Mammary epithelial cell (primary cell): ENCODE measurements around the gene LAMP1.

Experiments
- EZH2 ChIP-seq: IDR thresholded peaks from 2 replicates; pipeline ENCODE4 v1.6.1; 2012; ENCODE audit warnings: low read length, inconsistent platforms, borderline replicate concordance
- TF ChIP-seq, protein P1 (sequence below), 2 donors: IDR thresholded peaks in 1 of 2; conservative IDR thresholded peaks in 1 of 2; 2 replicates each; pipeline ENCODE4 v1.5.1; 2011 to 2012; ENCODE audit warnings: inconsistent platforms in 2 of 2, low read length in 2 of 2, mild to moderate bottlenecking in 2 of 2, control low read depth in 1 of 2, low read depth in 1 of 2; ENCODE audit not compliant: insufficient read depth in 1 of 2; ENCODE audit errors: extremely low read depth in 1 of 2

DNA sequence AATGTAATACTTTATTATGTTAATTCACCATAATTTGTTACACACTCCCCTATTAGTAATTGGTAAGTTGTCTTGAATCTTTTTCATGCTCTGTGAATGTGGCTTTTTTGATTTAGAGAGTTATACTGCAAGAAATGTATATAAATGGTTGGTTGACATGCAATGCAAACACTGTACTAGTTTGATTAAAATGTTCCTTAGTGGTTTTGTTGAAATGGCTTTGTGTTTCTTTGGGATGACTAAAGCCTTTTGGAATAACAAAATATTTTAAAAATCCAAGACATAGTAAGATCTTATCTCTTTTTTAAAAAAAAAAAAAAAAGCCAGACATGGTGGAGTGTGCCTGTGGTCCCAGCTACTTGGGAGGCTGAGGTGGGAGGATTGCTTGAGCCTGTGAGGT is 10.5 kb downstream of the LAMP1 start:
- TF ChIP-seq, protein P1, sequence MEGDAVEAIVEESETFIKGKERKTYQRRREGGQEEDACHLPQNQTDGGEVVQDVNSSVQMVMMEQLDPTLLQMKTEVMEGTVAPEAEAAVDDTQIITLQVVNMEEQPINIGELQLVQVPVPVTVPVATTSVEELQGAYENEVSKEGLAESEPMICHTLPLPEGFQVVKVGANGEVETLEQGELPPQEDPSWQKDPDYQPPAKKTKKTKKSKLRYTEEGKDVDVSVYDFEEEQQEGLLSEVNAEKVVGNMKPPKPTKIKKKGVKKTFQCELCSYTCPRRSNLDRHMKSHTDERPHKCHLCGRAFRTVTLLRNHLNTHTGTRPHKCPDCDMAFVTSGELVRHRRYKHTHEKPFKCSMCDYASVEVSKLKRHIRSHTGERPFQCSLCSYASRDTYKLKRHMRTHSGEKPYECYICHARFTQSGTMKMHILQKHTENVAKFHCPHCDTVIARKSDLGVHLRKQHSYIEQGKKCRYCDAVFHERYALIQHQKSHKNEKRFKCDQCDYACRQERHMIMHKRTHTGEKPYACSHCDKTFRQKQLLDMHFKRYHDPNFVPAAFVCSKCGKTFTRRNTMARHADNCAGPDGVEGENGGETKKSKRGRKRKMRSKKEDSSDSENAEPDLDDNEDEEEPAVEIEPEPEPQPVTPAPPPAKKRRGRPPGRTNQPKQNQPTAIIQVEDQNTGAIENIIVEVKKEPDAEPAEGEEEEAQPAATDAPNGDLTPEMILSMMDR (conservative IDR thresholded peaks at IDR 0.05 in 1 of 2, IDR thresholded peaks at IDR 0.05 in 1 of 2; ENCODE audit: extremely low read depth in 1 of 2, insufficient read depth in 1 of 2, low read depth in 1 of 2, low read length in 2 of 2) = no peak
- TF ChIP-seq EZH2 = no peak
